IPS-NIHi11 (cell line): ENCODE measurements around the gene SMAD6.

ENCODE experiments used
- DNase-seq: peaks from one replicate; pipeline ENCODE4 v3.0.0; 2012; ENCODE audit warnings: mixed read lengths, low spot score

The SMAD6 gene

DNA sequence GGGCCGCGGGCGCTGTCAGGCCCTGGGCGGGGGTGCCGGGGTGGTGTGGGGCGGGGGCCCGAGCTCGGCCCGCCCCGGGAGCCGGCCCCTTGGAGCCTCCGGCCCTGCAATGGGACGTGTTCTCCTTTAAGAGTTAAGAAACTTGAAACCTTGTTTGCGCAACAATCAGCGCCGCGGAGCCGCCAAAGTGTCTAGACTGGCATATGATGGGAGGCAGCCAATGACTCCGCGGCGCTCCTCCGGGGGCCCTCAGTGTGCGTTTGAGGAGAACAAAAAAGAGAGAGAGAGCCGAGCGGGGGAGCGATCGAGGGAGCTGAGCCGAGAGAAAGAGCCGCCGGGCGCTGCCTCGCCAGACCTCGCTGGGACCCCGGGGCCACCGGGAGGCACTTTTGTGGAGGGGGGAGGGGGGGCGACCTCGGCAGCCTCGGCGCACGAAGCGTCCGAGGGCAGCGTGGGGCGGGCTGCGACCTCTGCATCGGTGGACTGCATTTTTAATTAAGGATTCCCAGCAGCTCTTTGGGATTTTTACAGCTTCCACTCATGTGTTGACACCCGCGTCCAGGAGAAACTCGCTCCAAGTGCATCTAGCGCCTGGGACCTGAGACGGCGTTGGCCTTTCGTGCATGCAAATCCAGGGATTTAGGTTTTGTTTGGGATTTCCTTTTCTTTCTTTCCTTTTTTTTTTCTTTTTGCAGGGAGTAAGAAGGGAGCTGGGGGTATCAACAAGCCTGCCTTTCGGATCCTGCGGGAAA lies at the start of gene SMAD6:
SMAD6 (plus strand) TSS at position 202 of the 752 bp plus-strand sequence. CDS start 1,023 bp downstream, outside the sequence.
- DNase-seq, result peak; percentile 85

DNA sequence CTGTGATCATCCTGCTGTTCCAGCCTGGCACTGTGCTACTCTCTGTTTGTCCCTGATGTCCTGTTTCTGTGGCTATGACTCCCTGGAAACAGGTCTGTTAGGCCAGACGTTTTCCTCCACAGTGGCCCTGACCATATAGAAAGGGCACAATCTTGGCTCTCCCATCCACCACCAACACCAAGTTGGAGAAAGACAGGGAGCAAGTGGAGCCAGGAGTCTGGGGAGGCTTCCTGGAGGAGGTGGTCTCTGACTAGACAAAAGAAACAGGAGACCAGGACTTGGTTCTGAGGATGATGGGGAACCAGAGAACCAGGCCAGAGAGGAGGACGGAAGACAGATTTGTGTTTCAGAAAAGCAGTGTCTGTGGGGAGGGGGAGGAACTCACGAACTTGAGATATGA lies 49.2 kb upstream of the SMAD6 start:
- DNase-seq, result no peak

DNA sequence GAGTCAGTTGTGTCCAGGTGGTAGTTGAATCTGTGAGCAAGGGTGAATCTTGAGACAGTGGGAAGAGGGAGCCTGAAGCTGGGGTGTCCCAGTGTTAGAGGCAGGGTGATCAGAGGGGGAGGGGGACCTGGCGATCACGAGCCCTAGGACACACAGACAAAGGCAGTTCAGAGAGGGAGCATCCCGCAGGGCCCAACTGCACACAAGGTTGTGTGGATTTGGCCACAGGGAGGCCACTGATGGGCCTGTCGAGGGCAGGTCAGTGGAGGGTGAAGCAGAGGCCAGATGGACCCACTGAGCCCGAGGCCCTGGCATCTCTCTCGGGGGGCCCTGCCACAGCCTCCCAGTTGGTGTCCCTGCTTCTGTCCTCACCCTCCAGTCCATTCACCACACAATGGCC lies 48.6 kb upstream of the SMAD6 start:
- DNase-seq, result no peak

DNA sequence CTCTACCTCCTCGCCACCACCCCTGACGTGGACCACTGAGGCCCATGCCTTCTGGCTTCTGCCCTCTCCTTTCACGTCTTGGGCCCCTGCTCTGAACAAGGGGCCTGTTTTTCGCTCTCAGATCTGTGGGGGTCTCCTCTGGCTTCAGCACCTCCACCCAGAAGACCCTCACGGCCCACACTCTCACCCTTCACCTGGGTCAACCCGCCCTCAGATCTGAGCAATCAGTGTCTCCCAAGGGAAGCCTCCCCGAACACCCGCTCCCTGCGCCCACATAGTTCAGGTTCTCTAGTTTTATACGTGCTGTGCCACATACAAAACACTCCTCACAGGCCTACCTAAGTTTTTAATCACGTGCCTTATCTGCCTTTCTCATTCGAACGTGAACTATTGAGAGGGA lies 48.2 kb upstream of the SMAD6 start:
- no peak for DNase-seq

DNA sequence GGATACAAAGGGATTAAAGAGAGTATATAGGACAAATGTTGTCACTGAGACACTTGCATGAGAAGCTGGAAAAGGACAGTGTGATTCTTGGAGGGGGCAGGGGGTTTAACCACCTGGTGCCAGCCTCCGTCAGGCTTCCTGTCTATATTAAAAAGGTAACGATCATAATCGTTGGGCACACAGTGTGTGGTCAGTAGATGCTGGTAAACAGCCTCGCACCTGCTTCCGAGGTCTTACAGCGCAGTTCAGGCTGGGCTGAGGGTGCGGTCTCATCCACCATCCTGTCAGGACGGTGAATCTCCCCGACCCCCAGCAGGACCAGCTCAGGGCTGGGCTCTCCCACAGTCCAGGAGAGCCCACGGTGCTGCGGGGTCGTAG lies 47.7 kb upstream of the SMAD6 start:
- DNase-seq, result no peak

DNA sequence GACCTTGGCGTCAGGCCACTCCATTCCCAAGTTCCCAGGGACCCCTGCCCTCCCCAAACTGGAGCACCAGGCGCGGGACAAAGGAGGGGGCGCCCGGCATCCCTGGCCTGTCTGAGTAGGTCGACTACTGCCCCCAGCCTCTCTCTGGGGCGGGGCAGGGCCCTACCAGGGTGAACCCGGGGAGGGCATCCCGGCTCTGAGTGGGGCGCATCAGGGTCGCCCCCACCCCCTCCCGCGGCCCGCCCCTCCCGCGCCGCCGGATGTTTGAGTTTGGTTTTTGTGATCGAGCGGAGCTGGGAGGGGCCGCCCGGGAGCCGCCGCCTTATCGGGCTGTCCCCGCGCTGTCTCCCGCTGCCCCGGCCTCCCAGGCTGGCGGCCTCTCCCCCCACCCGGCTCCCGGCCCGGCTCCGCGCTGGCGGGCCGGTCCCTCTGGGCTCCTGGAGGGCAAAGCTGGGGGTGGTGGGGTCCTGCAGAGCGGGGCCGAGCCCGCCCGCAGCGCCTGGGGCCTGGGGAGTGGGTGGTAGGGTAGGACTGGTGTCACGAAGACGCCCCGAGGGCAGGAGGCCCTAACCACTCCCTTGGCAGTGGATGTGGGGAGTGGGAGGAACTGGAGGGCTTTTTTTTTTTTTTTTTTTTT lies 47.2 kb upstream of the SMAD6 start:
- DNase-seq, result peak; percentile 66

DNA sequence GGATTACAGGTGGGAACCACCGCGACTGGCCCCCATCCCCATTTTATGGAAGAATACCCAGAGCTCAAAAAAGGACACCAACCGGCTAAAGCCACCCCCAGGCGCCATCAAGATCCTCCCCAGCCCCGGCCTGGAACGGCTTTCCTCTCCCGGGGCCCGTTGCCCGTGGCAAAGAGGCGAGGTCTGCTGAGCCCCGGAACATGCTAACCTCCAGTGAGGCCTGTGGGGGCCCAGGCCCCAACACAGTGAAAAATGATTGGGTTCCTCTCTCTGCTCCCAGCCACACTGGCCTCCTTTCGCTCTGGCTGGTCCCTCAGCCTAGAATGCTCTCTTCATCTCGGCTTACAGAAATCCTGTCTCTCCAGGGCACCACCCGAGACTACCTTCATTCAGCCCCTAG lies 46.5 kb upstream of the SMAD6 start:
- DNase-seq, result no peak

DNA sequence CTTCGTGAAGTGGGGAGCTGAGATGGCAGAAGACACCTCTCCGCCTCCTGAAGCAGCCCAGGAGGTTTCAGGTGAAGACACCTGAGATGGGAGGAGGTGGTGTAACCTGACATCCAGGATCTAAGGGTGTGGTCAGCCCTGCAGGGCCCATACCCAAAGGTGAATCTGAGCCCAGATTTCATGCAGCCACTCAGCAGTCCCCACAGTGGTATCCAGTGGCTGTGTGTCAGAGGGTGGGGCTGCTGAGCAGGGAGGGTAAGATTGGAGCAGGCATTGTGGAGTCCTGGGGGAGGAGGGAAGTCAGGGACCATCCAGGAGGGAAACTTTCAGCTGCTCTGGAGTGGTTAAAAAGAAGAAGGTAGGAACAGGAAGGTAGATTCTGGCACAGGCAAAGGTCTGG lies 46.0 kb upstream of the SMAD6 start:
- no peak for DNase-seq

DNA sequence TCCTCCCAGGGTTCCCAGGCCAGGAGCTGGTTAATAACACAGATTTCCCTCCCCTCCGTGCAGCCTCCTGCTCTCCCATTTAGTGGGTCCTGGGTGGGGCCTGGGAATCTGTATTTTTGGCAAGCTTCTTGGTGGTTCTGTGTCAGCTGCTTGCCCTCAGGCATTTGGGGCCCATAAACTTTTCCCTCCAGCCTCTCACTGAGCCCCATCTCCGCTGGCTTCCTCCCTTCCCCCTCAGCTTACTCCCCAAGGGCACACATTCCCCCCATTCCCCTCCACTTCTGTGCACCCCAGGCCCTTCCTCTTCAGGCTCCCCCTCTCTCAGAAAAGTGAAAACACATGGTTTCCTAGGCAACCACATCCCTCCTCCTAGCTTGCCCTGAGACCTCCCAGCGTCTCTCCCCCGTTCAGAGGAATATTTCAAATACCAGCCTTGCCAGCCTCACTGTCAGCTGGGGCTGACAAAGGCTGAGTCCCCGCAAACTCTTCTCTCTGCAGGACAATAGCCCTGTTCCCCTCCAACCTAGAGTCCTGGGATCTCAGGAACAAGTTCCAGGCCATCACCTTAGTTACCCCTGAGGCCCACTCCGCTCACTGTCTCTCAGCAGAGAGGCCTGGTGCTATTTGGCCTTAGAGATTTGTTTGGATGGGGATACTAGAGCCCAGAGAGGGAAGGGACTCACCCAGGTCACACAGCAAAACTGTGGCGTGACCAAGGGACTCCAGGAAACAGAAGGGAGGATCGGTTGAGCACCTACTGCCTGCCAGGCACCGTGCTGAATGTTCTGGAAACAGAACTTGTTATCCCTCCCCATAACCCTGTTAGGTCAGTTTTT lies 44.6 kb upstream of the SMAD6 start:
- DNase-seq, result peak; percentile 79

DNA sequence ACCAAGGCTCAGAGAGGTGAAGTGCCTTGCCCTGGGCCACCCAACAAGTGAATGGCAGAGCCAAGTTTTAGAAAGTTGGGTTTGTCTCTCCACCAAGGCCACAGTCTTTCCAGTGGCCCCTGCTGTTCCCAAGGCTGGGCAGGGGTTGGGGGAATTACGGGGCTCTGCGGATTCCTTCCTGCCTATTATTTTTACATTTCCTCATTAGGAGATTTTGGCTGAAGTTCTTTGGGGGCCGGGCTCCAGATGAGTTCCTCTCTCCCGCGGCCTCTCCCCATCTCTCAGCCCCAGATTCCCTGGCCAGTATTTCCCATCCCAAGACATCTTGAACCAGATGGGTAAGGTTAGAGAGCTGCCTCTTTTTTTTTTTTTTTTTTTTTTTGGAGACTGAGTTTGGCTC lies 44.0 kb upstream of the SMAD6 start:
- DNase-seq, result no peak

DNA sequence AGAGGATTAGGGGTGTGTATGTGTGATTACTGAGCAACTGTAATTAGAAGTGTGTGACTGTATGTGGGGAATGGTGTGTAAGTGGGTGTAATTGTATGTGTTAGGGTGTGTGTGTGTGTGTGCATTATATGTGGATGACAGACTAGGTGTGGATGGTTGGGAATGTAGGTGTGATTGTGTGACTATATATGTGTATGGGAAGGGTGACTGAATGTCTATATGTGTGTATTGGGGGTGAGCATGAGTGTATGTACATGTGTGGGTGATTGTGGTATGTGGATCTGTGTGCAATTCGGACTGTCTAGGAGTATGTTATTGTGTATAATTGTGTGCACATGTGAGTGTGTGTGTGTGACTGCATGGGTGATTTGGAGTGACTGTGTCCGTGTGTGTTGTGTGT lies 43.2 kb upstream of the SMAD6 start:
- no peak for DNase-seq

DNA sequence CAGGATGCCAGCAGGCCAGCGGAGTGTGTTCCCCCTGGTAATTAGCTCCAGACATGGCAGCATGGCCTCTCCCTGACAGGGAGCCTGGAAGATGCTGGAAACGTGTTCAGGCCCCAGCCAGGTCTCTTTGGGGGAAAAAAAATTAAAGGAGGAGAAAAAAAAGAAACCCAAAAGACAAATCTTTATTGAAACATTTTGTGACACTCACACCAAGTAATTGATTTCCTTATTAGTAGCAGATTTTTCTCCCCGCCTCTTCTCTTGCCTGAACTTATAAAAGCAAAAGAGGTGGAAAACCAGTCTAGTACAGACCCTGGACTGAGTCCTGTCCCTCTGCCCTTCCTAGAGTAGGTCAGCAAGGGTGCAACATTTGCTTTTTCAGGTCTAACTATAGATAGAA lies 42.7 kb upstream of the SMAD6 start:
- DNase-seq, result no peak

DNA sequence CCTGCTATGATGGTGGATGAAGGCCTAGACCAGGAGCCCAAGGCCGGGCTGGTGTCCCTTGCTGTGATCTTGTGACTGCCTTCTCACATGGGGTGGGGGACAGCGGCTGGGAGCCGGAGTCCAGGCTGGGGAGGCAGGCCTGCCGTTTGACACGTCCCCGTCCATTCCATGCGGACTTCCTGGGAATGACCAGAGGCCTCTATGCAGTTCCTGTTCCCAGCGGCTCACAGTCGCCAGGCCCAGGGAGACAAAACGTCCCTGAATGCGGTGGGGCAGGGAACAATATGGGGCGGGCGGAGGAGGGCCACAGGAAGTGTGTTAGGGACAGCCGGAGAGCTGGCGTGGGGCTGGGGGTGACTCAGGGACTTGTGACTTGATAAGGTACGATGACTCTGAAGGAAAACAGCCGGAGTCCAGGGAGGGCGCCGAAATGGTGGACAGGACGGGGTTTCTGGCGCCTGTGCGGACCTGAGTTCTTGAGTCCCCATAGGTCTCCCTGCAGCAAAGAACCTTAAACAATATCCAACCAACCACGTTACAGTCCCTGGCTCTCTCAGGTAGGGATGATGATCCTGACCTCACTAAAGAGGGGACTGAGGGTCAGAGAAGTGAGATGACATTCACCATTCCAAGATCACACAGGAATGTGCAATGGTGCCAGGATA lies 40.5 kb upstream of the SMAD6 start:
- no peak for DNase-seq

DNA sequence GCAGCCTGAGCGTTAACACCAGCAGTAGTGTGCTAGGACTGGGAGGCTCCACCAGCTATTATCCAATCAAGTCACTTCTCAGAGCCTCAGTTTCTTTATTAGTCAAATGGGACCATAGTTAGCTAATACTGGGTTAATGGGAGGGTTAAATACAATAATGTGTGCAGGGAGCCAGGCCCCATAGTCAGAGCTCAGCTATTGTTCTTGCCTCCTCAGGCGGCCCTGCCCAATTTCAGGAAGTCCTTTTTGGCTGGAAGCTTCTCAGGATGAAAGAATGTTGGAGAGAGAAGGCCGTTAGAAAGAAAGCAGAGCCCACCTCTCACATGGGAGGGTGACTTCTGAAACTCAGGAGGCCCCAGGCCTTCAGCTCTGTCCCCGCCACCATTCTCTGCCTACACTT lies 39.5 kb upstream of the SMAD6 start:
- DNase-seq, result no peak

DNA sequence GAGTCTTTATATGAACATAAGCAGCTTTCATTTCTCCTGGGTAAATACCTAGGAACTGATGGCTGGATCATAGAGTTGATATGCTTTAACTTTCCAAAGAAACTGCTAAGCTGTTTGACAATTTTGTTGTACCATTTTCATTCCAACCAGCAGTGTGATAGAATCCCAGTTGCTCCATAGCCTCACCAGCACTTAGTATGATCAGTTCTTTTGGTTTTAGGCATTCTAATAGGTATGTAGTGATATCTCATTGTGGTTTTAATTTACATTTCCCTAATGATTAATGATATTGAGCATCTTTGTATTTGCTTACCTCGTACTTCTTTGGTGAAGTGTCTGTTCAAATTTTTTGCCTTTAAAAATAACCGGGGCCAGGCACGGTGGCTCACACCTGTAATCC lies 38.4 kb upstream of the SMAD6 start:
- DNase-seq, result no peak

DNA sequence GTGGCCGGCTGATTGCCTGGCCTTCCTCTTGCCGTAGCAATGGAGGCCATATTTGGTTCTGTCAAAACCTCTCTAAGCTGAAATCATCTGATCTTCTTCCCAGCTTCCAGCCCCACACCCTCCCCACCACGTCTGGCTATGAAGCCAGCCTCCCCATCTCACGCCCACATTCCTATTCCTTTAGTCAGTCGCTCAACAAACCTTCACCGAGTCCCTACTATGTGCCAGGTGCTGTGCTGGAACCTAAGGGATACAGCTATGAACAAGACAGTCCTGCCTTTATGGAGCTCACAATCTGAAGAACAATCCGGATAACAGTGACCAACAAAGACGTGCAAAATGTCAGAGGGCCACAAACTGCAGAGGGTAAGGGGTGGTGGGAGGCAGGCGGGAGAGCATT lies 31.9 kb upstream of the SMAD6 start:
- DNase-seq, result no peak

DNA sequence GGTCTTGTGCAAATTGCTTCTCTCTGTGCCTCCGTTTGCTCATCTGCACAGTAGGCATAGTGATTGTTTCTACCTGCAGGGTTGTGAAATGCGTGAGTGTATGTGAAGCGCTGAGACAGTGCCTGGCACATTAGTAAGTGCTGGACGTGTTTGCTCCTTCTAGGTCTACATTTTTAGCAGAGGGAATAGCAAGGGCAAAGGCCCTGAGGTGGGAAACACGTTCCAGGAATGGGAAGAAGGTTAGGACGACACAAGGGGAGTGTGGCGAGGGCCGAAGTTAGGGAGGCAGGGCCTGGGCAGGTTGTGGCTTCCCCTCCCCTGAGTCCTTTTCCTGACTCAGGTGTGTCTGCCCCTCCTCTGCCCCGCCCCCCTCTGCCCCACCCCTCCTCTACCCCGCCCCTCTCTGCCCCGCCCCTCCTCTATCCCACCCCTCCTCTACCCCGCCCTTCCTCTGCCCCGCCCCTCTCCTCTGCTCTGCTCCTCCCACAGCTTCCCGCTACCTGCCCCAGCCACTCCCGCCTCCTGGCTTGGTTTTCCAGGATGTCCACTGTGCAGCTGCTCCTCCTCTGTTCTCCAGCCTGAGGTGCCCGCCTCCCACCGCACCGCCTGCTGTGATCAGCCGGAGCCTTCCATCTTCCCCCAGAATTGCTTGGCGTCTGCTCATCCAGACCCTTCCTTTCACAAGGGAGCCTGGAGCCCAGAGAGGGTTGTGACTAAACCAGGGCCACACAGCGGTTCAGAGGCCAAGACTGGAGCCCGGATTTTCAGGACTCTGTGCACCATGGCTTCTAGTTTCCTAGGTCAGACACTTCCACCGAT lies 31.1 kb upstream of the SMAD6 start:
- peak; percentile 91 for DNase-seq

DNA sequence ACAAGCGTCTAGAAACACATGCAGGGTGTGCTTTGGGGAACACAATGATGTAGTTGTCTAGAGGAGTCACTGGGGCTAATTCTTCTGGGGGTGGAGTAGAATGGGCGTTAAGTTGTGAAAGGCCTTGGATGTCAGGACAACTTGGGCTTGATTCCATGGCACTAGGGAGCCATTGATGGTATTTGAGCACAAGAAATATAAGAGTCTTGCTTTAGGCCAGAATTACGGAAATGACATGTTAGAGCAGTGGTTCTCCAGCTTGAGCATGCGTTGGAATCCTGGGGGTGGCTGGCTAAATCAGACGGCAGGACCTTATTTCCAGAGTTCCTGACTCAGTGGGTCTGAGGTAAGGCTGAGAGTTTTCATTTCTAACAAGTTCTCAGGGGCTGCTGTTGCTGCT lies 29.2 kb upstream of the SMAD6 start:
- DNase-seq, result no peak

DNA sequence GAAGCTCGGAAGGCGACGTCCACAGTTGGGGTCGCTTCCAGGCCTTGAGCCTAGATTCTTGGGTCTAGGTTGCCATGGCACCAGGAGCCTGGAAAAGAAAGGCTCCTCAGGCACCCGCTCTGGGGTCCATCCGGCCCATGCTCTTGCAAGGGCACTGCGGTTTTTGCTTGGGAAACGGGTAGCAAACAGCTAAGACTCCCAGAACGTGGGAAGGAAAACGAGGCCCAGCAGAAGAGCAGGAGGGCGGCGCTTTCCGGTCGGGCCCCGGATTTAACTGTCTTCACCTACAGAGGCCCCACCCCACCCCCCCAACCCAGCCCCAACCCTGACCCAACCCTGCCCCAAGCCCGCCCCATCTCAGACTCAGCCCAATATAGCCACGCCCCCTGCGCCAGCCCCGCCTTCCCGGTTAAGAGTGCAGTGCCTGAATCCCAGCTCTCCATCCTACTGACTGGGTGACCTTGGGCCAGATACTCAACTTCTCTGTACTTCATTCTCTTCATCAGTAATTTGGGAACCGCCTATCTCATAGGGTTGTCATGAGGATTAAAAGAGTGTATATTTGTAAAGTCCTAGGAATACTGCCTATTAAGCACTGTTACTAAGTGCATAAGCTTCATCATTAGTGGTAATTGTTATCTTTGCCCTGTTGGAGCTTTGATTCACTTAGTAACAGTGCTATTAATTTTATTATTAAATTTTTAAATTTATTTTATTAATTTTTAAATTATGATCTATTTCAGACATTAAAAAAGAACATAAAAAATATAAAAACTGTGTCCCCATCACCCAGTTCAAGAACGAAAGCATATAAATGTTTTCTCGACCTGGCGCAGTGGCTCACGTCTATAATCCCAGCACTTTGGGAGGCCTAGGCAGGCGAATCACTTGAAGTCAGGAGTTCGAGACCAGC lies 28.4 kb upstream of the SMAD6 start:
- DNase-seq, result peak; percentile 93

DNA sequence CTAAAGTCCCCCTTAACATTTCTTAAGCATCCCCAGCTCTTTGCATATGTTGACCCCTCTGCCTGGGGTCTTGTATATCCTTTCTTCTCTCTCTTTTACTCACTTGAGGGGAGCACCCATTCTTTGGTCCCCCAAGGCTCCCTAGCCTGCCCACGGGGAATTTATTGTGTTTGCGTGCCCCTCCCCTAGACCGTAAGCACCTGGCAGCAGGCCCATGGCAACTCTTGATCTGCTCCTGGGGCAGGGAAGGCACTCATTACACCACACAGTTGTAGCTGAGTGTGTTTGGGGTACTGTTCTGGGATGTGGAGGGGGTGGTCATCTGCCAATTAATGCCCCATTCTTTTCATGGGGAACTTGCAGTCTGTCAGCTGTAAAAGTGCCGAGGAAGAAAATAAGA lies 27.3 kb upstream of the SMAD6 start:
- no peak for DNase-seq

DNA sequence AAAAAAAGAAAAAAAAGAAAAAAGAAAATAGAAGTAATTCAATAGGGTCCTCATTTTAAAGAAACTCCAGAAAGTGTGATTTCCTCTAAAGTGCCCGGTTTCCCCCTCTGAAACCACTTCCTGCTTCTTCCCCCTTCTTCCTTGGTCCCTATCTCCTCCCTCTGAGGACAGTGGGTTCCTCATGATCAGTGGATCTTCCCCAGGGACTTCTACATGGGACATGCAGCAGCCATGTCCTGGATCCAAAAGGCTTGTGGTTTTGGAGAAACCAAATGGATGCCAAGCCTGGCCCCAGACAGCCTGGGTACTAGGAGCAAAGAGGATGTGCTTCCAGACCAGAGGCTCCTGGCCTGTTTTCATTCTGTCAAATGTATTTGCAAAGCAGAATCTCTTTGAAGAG lies 26.6 kb upstream of the SMAD6 start:
- DNase-seq, result no peak
